Fibroblast of villous mesenchyme (primary cell): ENCODE results near the gene DSTYK. TPM values are rescaled to one million over a fixed set of nuclear protein-coding genes. Genes with fewer than 3 reads are reported as not detected.

Source experiments
- DNase-seq: peaks from one replicate; pipeline ENCODE4 v3.0.0-alpha.2; 2010; ENCODE audit warnings: low read depth
- H3K4me3 ChIP-seq: 2 replicates; pipeline ENCODE4 v1.5.1; 2011; ENCODE audit warnings: low read depth, mild to moderate bottlenecking, low read length
- CTCF ChIP-seq: IDR thresholded peaks from 2 replicates; pipeline ENCODE4 v1.5.1; 2012; ENCODE audit warnings: low read depth, mild to moderate bottlenecking, low read length; ENCODE audit not compliant: insufficient read depth
- total RNA-seq: library from RNA; depleted of rRNA; stranded (reverse); fragments of >200 nt; gene quantifications from 2 replicates; pipeline ENCODE4 v1.2.3, GENCODE V29; 2012

The DSTYK gene
- total RNA-seq, 1 donor = 22.0 TPM

GRCh38 chr1:205098242-205098641, 113.3 kb downstream of the DSTYK start:
- no peak overlapping the region for H3K4me3 ChIP-seq
- DNase-seq = no peak
- TF ChIP-seq CTCF = no peak

GRCh38 chr1:205095422-205095821, 116.1 kb downstream of the DSTYK start:
- TF ChIP-seq CTCF = no peak
- H3K4me3 ChIP-seq = no peak overlapping the region
- no peak for DNase-seq

Other genes starting within 250 kb of the DSTYK start
- gene CNTN2, start 168.5 kb downstream of the DSTYK start, total RNA-seq = not detected in 2 replicates
- gene TMEM81, start 127.2 kb downstream of the DSTYK start, total RNA-seq = 0.97 and 1.3 TPM in 2 replicates
- 14.2 and 22.5 TPM in 2 replicates for gene RBBP5, start 89.7 kb downstream of the DSTYK start, total RNA-seq
- 3.2 and 3.5 TPM in 2 replicates for gene TMCC2, start 16.2 kb upstream of the DSTYK start, total RNA-seq
- 7.1 and 12.1 TPM in 2 replicates for gene NUAK2, start 110.0 kb upstream of the DSTYK start, total RNA-seq
- not detected in 2 replicates for gene KLHDC8A, start 145.2 kb upstream of the DSTYK start, total RNA-seq
- gene LEMD1, start 210.4 kb upstream of the DSTYK start, total RNA-seq = not detected in 2 replicates
- gene BLACAT1, start 244.3 kb upstream of the DSTYK start, total RNA-seq = not detected in 2 replicates